Choroid plexus epithelial cell (primary cell): Measurements from ENCODE around the gene PRR5.

Experiments used
- DNase-seq: peaks from one replicate; pipeline ENCODE4 v3.0.0-alpha.2; 2010; ENCODE audit warnings: low read depth
- H3K4me3 ChIP-seq: 2 replicates; pipeline ENCODE4 v1.5.1; 2011; ENCODE audit warnings: low read depth, mild to moderate bottlenecking, control low read depth, low read length, moderate library complexity
- CTCF ChIP-seq: conservative IDR thresholded peaks from 2 replicates; pipeline ENCODE4 v1.5.1; 2011; ENCODE audit warnings: low read depth, mild to moderate bottlenecking, control low read depth, inconsistent platforms, low read length, moderate library complexity

The PRR5 gene

GRCh38 chr22:44714703-44715350 is 12.8 kb downstream of the PRR5 start:
- TF ChIP-seq CTCF, result no peak
- H3K4me3 ChIP-seq, result no peak overlapping the region
- DNase-seq, result no peak

- H3K4me3 ChIP-seq, result no peak overlapping the region
- TF ChIP-seq CTCF, result no peak
- no peak for DNase-seq
These were observed 16.4 kb downstream of the PRR5 start for GRCh38 chr22:44718418-44718817.

GRCh38 chr22:44719586-44720368 is 17.8 kb downstream of the PRR5 start:
- DNase-seq, result no peak
- no peak for TF ChIP-seq CTCF
- H3K4me3 ChIP-seq, result no peak overlapping the region

GRCh38 chr22:44721213-44721612 is 19.2 kb downstream of the PRR5 start:
- TF ChIP-seq CTCF, result no peak
- no peak overlapping the region for H3K4me3 ChIP-seq
- DNase-seq, result peak; percentile 88

- DNase-seq, result no peak
- TF ChIP-seq CTCF, result no peak
- no peak overlapping the region for H3K4me3 ChIP-seq
These were observed 20.6 kb downstream of the PRR5 start for GRCh38 chr22:44722611-44723010.

- peak; percentile 58 for DNase-seq
- H3K4me3 ChIP-seq, result no peak overlapping the region
- no peak for TF ChIP-seq CTCF
These were observed 21.8 kb downstream of the PRR5 start for GRCh38 chr22:44723801-44724200.

- H3K4me3 ChIP-seq, result no peak overlapping the region
- no peak for DNase-seq
- no peak for TF ChIP-seq CTCF
These were observed 22.4 kb downstream of the PRR5 start for GRCh38 chr22:44724416-44724815.
